ENCODE data around the gene UBE2L5. TPM values are rescaled to one million over a fixed set of nuclear protein-coding genes. Genes with fewer than 3 reads are reported as not detected.

The UBE2L5 gene
- total and polyA plus RNA-seq, 2 donors (not counting 3 experiments of a cell fraction or from before 2014, with no cell fraction given), result not detected

GRCh38 chr13:30401347-30401746 lies 20.9 kb upstream of the UBE2L5 start:
- ChIA-PET CTCF (no interaction called here), POLR2A (no interaction called here)
- Histone ChIP-seq H3K4me3 (replicated peaks in 1 of 3; ENCODE audit: insufficient read depth in 1 of 3, low read depth in 1 of 3, low read length in 3 of 3) (no peak overlapping the region), H3K27ac (ENCODE audit: insufficient read depth, low read depth, low read length) (no peak overlapping the region), H3K27me3 (ENCODE audit: control insufficient read depth in 2 of 2, insufficient read depth in 2 of 2, low read length in 2 of 2) (peaks cover 4 to 8% of the 10 kb centered on the region in 2 experiments), H3K36me3 (ENCODE audit: control insufficient read depth in 2 of 2, extremely low read depth in 1 of 2, insufficient read depth in 2 of 2, low read length in 2 of 2) (no peaks in the 10 kb centered on the region), H3K4me2 (ENCODE audit: insufficient read depth, low read length) (no peak overlapping the region), H3K9me3 (replicated peaks; ENCODE audit: control insufficient read depth, insufficient read depth, low read length) (no peaks in the 10 kb centered on the region), H3K4me1 (ENCODE audit: control insufficient read depth, extremely low read depth, insufficient read depth, low read length) (peaks cover 2% of the 10 kb centered on the region), H4K20me1 (replicated peaks; ENCODE audit: control insufficient read depth, extremely low read depth, insufficient read depth, low read length) (no peaks in the 10 kb centered on the region), H3K9ac (replicated peaks; ENCODE audit: extremely low read depth, insufficient read depth, low read length) (no peak overlapping the region), H2AFZ (ENCODE audit: low read depth, low read length) (no peak overlapping the region), H3K9me1 (replicated peaks; ENCODE audit: control insufficient read depth, extremely low read depth, insufficient read depth, low read length) (no peaks in the 10 kb centered on the region), H3K79me2 (ENCODE audit: control insufficient read depth, insufficient read depth, low read length) (no peaks in the 10 kb centered on the region)
- DNase-seq (ENCODE audit: low read depth, low spot score) (no peak), FAIRE-seq (no peak)
- dilution Hi-C loops (cut with MboI; ENCODE audit: extremely low pct_ligation_motif_present, low sequenced_read_pairs), result no loop called here
- TF ChIP-seq EZH2 (IDR thresholded peaks at IDR 0.05; ENCODE audit: borderline replicate concordance, low read depth, low read length, severe bottlenecking), result no peak
- no peak for TF ChIP-seq FOS (IDR thresholded peaks at IDR 0.05; ENCODE audit: borderline replicate concordance, insufficient read depth, low read length)
- no peak for TF ChIP-seq POLR2AphosphoS5 (IDR thresholded peaks at IDR 0.05; ENCODE audit: insufficient read depth, low read depth, low read length)
- no peak for TF ChIP-seq JUN (IDR thresholded peaks at IDR 0.05; ENCODE audit: borderline replicate concordance, insufficient read depth, insufficient read length, low read depth)
- no peak for TF ChIP-seq MAX (IDR thresholded peaks at IDR 0.05; ENCODE audit: insufficient read depth, insufficient read length)
- TF ChIP-seq CTCF (IDR thresholded peaks at IDR 0.05; ENCODE audit: extremely low read depth in 1 of 2, insufficient read depth in 1 of 2, low read depth in 1 of 2, low read length in 2 of 2), result no peak
- intact Hi-C loops (cut with micrococcal nuclease), result no loop called here
- no TSS peak for BruUV-seq (replicated peaks)

Data from endothelial cell of umbilical vein (primary cell).